ENCODE data around the gene VWA3B.

DNA sequence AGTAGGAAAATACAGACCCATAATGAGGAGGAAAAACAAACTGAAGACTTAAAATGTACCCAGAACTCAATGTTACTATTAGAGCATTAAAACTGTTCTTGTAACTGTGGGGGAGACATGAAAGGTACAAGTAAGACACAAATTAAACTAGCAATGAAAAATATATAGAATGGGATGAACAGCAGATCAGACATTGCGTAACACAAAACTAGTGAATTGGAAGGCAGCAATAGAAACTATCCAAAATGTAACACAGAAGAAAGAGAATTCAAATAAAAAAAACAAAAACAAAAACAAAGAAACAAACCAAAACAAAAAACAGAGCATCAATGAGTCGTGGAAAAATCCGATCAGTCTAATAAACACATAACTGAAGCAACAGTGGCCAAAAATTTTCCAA lies 132.2 kb downstream of the VWA3B start:
- TF ChIP-seq EZH2phosphoT487 (IDR thresholded peaks at IDR 0.05; ENCODE audit: low read length): no peak
- no peak for TF ChIP-seq CTCF (IDR thresholded peaks at IDR 0.05; ENCODE audit: low read length)
- TF ChIP-seq EZH2 (optimal IDR thresholded peaks at IDR 0.05; ENCODE audit: low read depth, low read length): no peak

All from MM.1S (cell line).